Ectodermal cell (in vitro differentiated cells): ENCODE results near the gene IBTK.
"Not testable (repeated sequence)": the region's sequence is repeated elsewhere in the genome, so short reads cannot be mapped to it uniquely, and the experiment has no call there.

ENCODE experiments used
- H3K27ac ChIP-seq: 2 replicates; pipeline ENCODE4 v1.7.0; 2013; ENCODE audit warnings: mild to moderate bottlenecking, low read depth, low read length; ENCODE audit not compliant: insufficient read depth, poor library complexity, severe bottlenecking
- H3K27me3 ChIP-seq: 2 replicates; pipeline ENCODE4 v1.7.0; 2013; ENCODE audit warnings: mild to moderate bottlenecking, low read length; ENCODE audit not compliant: insufficient read depth, control insufficient read depth, poor library complexity, severe bottlenecking
- H3K36me3 ChIP-seq: one replicate; pipeline ENCODE4 v1.7.0; 2013; ENCODE audit warnings: low read length; ENCODE audit not compliant: control insufficient read depth, insufficient read depth
- H3K4me1 ChIP-seq: one replicate; pipeline ENCODE4 v1.7.0; 2013; ENCODE audit warnings: low read length; ENCODE audit not compliant: control insufficient read depth, insufficient read depth
- H3K4me3 ChIP-seq: 2 replicates; pipeline ENCODE4 v1.7.0; 2013; ENCODE audit warnings: low read depth, low read length, control low read depth; ENCODE audit not compliant: insufficient read depth
- H3K9me3 ChIP-seq: 2 replicates; pipeline ENCODE4 v1.7.0; 2013; ENCODE audit warnings: mild to moderate bottlenecking, low read length, moderate library complexity; ENCODE audit not compliant: control insufficient read depth
- WGBS, 2 experiments: methylation state at CpG; one replicate each; pipeline ENCODE4 v1.1.7; 2013; ENCODE audit warnings: missing lambda C conversion rate in 2 of 2; 5-methylcytosine and 5-hydroxymethylcytosine counted together

The IBTK gene

GRCh38 chr6:82263916-82264315, 16.4 kb upstream of the IBTK start:
- no peaks in the 10 kb centered on the region for H3K9me3 ChIP-seq
- 92 to 95% methylated on average over 3 of the region's 3 CpGs for WGBS, 2 experiments
- H3K27ac ChIP-seq, result no peak overlapping the region
- peaks cover 8% of the 10 kb centered on the region for H3K4me1 ChIP-seq
- no peak overlapping the region for H3K4me3 ChIP-seq
- H3K36me3 ChIP-seq, result no peaks in the 10 kb centered on the region
- no peaks in the 10 kb centered on the region for H3K27me3 ChIP-seq

GRCh38 chr6:82260997-82261732, 13.6 kb upstream of the IBTK start:
- no peak overlapping the region for H3K4me3 ChIP-seq
- no peak overlapping the region for H3K27ac ChIP-seq
- 89 to 92% methylated on average over 2 of the region's 2 CpGs for WGBS, 2 experiments
- peaks cover 8% of the 10 kb centered on the region for H3K4me1 ChIP-seq
- H3K9me3 ChIP-seq, result no peaks in the 10 kb centered on the region
- no peaks in the 10 kb centered on the region for H3K27me3 ChIP-seq
- H3K36me3 ChIP-seq, result no peaks in the 10 kb centered on the region

DNA sequence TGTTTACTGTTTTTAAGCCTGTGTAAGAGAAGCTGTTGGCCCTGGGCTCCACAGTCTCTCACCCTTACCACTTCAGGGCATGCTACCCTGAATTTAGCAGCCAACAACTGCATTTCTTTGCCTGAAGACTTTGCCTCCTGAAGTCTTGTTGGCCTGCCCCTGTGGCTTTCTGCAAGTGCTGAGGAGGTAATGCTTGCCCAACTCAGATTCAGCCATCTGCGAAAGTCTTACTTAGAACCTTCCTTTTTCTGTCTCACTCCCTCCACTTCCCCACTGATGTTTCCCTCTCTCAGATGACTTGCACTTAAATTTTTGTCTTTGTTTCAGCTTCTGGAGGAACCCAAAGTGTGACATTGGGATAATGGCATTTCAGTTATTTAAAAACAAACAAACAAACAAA, 11.8 kb upstream of the IBTK start:
- no peak overlapping the region for H3K4me3 ChIP-seq
- H3K4me1 ChIP-seq, result peaks cover 12% of the 10 kb centered on the region
- H3K27ac ChIP-seq, result no peak overlapping the region
- H3K9me3 ChIP-seq, result no peaks in the 10 kb centered on the region
- H3K27me3 ChIP-seq, result no peaks in the 10 kb centered on the region
- 90 to 94% methylated on average over 1 of the region's 1 CpG for WGBS, 2 experiments
- H3K36me3 ChIP-seq, result no peaks in the 10 kb centered on the region

GRCh38 chr6:82257088-82257774, 9.7 kb upstream of the IBTK start:
- Histone ChIP-seq H3K36me3 (no peaks in the 10 kb centered on the region), H3K27me3 (no peaks in the 10 kb centered on the region), H3K4me1 (peaks cover 8% of the 10 kb centered on the region), H3K27ac (no peak overlapping the region), H3K9me3 (no peaks in the 10 kb centered on the region), H3K4me3 (no peak overlapping the region)
- WGBS, 2 experiments, result 51 to 64% methylated on average over 1 of the region's 1 CpG

GRCh38 chr6:82254722-82255121, 7.2 kb upstream of the IBTK start:
- H3K27me3 ChIP-seq, H3K36me3 ChIP-seq, H3K4me3 ChIP-seq, H3K9me3 ChIP-seq, H3K4me1 ChIP-seq, H3K27ac ChIP-seq: not testable (repeated sequence)
- whole genome bisulfite sequencing, 2 experiments, result 82 to 100% methylated on average over 1 to 2 of the region's 5 CpGs

DNA sequence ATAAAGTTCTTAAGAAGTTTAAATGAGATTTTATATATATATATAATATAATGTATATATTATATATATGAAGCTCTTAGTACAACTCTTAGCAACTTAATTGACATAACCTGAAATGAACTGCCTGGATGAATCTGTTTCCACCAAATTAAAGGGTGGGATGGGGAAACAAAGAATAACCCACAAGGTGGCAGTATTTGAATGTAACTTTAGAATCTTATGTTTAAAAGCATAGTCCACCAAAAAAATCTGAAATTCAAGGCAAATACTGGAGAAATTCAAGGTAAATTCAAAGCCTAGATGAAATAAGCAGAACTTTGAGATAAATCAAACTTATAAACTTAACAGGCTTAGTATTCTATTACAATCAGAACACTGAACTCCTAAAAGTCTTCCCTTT, 4.4 kb upstream of the IBTK start:
- Histone ChIP-seq H3K4me3 (no peak overlapping the region), H3K27ac (no peak overlapping the region), H3K9me3 (no peaks in the 10 kb centered on the region), H3K4me1 (peaks cover 11% of the 10 kb centered on the region), H3K27me3 (no peaks in the 10 kb centered on the region), H3K36me3 (no peaks in the 10 kb centered on the region)

DNA sequence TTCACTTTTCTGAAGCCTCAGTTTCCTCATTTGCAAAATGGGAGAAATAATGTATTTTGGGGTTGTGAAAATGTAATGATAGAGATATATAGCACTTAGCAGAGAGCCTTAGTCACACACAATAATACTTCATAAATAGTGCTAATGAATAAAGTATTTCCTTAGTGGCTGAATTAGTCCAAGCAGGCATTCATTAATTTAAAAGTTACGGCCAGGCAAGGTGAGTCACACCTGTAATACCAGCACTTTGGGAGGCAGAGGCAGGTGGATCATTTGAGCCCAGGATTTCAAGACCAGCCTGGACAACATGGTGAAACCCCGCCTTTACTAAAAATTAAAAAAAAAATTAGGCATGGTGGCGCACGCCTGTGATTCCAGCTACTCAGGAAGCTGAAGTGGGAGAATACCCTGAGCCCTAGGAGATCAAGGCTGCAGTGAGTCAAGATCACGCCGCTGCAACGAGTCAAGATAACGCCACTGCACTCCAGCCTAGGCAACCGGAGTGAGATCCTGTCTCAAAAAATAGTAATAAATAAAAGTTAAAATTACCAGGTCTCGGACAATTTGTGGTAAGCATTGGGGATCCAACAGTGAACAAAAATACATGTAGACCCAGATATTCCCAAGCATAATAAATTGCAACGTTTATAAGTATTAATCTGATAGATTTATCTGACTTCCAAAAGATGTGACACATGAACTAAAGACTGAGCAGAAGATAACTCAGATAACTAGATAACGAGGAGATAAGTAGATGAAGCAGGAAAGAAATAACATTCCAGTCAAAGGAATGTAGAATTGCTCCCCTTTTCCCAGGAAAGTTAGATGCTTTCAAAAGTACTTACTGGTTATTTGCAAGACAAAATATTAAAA, 2.1 kb upstream of the IBTK start:
- no peaks in the 10 kb centered on the region for H3K36me3 ChIP-seq
- H3K27ac ChIP-seq, result no peak overlapping the region
- no peak overlapping the region for H3K4me3 ChIP-seq
- 90 to 92% methylated on average over 9 to 12 of the region's 12 CpGs for WGBS, 2 experiments
- H3K9me3 ChIP-seq, result no peaks in the 10 kb centered on the region
- peaks cover 10% of the 10 kb centered on the region for H3K4me1 ChIP-seq
- no peaks in the 10 kb centered on the region for H3K27me3 ChIP-seq

GRCh38 chr6:82248273-82248735, 760 bp upstream of the IBTK start:
- no peak overlapping the region for H3K27ac ChIP-seq
- 28 to 33% methylated on average over 10 of the region's 10 CpGs for WGBS, 2 experiments
- H3K27me3 ChIP-seq, result no peaks in the 10 kb centered on the region
- H3K36me3 ChIP-seq, result no peaks in the 10 kb centered on the region
- H3K4me3 ChIP-seq, result peak overlapping the region; percentile 81
- no peaks in the 10 kb centered on the region for H3K9me3 ChIP-seq
- peaks cover 10% of the 10 kb centered on the region for H3K4me1 ChIP-seq

- Histone ChIP-seq H3K4me1 (peaks cover 10% of the 10 kb centered on the region), H3K9me3 (no peaks in the 10 kb centered on the region), H3K4me3 (peak overlapping the region; percentile 81), H3K27ac (peak overlapping the region; percentile 90), H3K27me3 (no peaks in the 10 kb centered on the region), H3K36me3 (no peaks in the 10 kb centered on the region)
- WGBS, 2 experiments, result 5 to 6% methylated on average over 32 of the region's 32 CpGs
Measured at GRCh38 chr6:82246802-82247504, 591 bp downstream of the IBTK start.
